CD4-positive, alpha-beta T cell treated with Interleukin-10 for 1 hour (primary cell): ENCODE results near the gene FNDC7.
"Not testable (repeated sequence)": the region's sequence is repeated elsewhere in the genome, so short reads cannot be mapped to it uniquely, and the experiment has no call there.

Experiments used
- DNase-seq: peaks from one replicate; pipeline ENCODE4 v3.0.0-alpha.2; 2020

FNDC7 gene

GRCh38 chr1:108746382-108747170 lies 33.9 kb downstream of the FNDC7 start, which contains the start of gene STXBP3:
Gene STXBP3, plus strand, starts transcription at chr1:108746674. Its CDS starts 64 bp downstream, at chr1:108746738.
- DNase-seq: peak; percentile 99

GRCh38 chr1:108747171-108747850 lies 34.6 kb downstream of the FNDC7 start:
- peak; percentile 60 for DNase-seq

DNA sequence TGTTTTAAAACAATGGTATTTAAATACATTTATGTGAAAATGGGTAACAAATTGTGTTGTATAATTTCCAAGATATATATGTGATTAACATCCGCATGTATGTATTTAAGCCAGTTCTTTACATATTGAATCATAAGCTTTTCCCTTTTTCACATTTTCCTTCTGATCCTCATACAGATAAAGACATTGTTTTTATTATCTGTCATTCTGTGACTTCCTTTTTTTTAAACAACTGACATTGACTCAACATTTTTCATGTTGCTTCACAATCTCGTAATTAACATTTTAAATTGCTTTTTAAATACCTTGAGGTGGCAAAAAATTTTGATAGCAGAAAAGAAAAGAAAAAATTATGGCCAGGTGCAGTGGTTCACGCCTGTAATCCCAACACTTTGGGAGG lies 35.2 kb downstream of the FNDC7 start:
- DNase-seq: no peak

- no peak for DNase-seq
These were observed 36.4 kb downstream of the FNDC7 start for GRCh38 chr1:108749081-108749480.

- DNase-seq: no peak
These were observed 37.9 kb downstream of the FNDC7 start for GRCh38 chr1:108750476-108751181.

- DNase-seq: no peak
These were observed 40.7 kb downstream of the FNDC7 start for GRCh38 chr1:108753363-108753762.

GRCh38 chr1:108758796-108759195 lies 46.1 kb downstream of the FNDC7 start:
- no peak for DNase-seq

DNA sequence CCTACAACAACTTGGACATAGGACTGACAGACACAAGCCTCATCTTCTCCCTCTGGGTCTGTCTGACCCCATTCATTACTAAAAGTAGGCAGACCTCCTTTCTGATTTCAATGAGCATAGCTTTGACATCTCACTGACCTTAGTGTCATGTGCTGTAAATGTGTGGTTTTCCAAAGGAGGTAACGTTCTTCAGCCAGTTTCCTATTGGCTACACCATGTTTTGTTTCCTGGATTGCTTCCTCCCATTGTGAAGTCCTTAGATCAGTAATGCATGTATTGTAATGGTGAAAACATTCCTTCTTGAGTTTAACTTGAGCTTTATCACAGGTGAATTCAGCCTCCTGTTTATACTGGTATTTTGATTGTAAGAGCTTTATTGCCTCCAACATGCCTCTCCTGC lies 54.4 kb downstream of the FNDC7 start:
- no peak for DNase-seq

- no peak for DNase-seq
These were observed 55.0 kb downstream of the FNDC7 start for GRCh38 chr1:108767708-108768107.

DNA sequence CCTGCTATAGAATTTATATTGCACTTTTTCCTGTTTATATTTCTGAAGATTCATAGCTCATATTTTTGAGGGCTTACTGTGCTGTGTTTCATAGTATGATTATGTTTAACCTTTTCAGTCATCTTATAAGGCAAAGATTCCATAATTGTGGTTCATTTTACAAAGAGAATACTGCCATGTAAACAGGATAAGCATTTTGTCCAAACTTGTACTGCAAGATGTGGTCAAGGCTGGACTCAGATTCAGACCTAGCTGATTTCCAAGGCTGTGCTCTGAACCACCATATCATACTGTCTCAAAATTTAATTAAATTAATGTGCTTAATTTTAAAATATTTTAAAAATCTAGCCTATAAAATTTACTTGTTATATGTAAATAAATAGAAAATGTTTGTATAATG lies 65.1 kb downstream of the FNDC7 start:
- no peak for DNase-seq

GRCh38 chr1:108779455-108779854 lies 66.7 kb downstream of the FNDC7 start:
- no peak for DNase-seq

DNA sequence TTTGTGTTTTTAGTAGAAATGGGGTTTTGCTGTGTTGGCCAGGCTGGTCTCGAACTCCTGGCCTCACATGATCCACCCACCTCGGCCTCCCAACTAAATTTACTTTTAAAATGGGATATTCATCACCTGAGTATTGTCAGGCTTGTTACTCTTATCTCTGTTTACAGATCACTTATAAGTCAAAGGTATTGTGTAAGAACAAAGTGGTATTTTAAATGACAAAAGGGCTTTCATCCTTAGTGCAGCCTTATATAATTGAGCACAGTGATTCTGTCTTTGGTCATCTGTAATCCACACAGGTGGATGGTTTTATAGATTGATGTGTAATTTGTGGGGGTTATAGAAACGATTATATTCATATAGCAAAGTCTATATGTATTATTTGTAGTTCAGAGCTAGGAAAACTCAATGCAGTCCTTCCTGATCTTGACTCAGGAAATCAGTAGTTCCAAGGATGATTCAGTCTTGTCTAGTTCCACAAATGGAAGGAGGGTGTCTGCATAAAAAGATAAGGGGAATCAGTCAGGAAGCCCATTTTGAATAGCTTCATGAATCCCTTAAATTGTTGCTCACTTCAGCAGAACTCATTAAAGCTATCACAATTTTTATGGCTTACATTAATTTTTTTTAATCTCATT lies 68.3 kb downstream of the FNDC7 start:
- DNase-seq: no peak

DNA sequence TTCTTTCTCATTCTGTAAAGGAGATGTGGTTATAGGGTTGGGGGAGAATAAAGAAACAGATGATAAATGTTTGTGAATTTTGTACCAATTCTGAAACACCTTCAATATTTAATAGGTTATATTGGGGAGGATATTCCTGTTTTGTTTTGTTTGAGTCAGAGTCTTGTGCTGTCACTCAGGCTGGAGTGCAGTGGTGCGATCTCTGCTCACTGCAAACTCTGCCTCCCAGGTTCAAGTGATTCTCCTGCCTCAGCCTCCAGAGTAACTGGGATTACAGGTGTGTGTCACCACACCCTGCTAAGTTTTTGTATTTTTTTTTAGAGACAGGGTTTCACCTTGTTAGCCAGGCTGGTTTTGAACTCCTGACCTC lies 68.9 kb downstream of the FNDC7 start:
- DNase-seq: not testable (repeated sequence)

- no peak for DNase-seq
These were observed 72.6 kb downstream of the FNDC7 start for GRCh38 chr1:108785264-108785663.

DNA sequence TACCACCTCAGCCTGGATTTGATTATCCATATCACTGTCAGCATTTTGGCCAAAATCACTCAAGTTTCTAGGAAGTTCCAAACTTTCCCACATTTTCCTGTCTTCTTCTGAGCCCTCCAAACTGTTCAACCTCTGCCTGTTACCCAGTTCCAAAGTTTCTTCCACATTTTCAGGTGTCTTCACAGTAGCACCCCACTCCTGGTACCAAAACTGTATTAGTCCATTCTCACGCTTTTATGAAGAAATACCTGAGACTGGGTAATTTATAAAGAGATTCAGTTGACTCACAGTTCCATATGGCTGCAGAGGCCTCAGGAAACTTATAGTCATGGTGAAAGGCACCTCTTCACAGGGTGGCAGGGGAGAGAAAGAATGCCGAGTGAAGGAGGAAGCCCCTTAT lies 73.2 kb downstream of the FNDC7 start:
- no peak for DNase-seq

GRCh38 chr1:108791790-108792189 lies 79.1 kb downstream of the FNDC7 start:
- no peak for DNase-seq
